H9 (cell line): ENCODE results near the gene CCDC182. TPM values are rescaled to one million over a fixed set of nuclear protein-coding genes. Genes with fewer than 3 reads are reported as not detected.

Experiments
- DNase-seq: peaks from one replicate; pipeline ENCODE4 v3.0.0-alpha.2; 2017
- H2AFZ ChIP-seq: one replicate; pipeline ENCODE4 v1.6.1; 2013; ENCODE audit warnings: mild to moderate bottlenecking, low read length, control low read depth, moderate library complexity
- H2AK5ac ChIP-seq: 2 replicates; pipeline ENCODE4 v1.6.1; 2013; ENCODE audit warnings: low read length, control low read depth, mixed read lengths; ENCODE audit not compliant: insufficient read length
- H2BK120ac ChIP-seq: one replicate; pipeline ENCODE4 v1.6.1; 2013; ENCODE audit warnings: low read depth, mild to moderate bottlenecking, low read length, control low read depth, inconsistent platforms; ENCODE audit not compliant: poor library complexity, severe bottlenecking
- H2BK12ac ChIP-seq: 2 replicates; pipeline ENCODE4 v1.6.1; 2013; ENCODE audit warnings: low read length, control low read depth, mixed read lengths, low read depth; ENCODE audit not compliant: insufficient read length
- H2BK15ac ChIP-seq: 2 replicates; pipeline ENCODE4 v1.6.1; 2013; ENCODE audit warnings: low read depth, low read length, control low read depth
- H2BK20ac ChIP-seq: one replicate; pipeline ENCODE4 v1.6.1; 2013; ENCODE audit warnings: low read depth, mild to moderate bottlenecking, low read length, control low read depth, inconsistent platforms; ENCODE audit not compliant: poor library complexity, severe bottlenecking
- H2BK5ac ChIP-seq: 2 replicates; pipeline ENCODE4 v1.6.1; 2013; ENCODE audit warnings: low read length, control low read depth, mixed read lengths; ENCODE audit not compliant: insufficient read length
- H3K14ac ChIP-seq: 2 replicates; pipeline ENCODE4 v1.6.1; 2013; ENCODE audit warnings: low read length, control low read depth; ENCODE audit not compliant: insufficient read depth
- H3K18ac ChIP-seq: 2 replicates; pipeline ENCODE4 v1.6.1; 2013; ENCODE audit warnings: low read depth, mild to moderate bottlenecking, mixed read lengths, low read length, control low read depth; ENCODE audit not compliant: insufficient read length
- H3K23ac ChIP-seq: 2 replicates; pipeline ENCODE4 v1.6.1; 2013; ENCODE audit warnings: low read length, control low read depth, mixed read lengths, low read depth; ENCODE audit not compliant: insufficient read length
- H3K23me2 ChIP-seq: 2 replicates; pipeline ENCODE4 v1.6.1; 2013; ENCODE audit warnings: low read depth, mild to moderate bottlenecking, mixed read lengths, low read length, control low read depth; ENCODE audit not compliant: insufficient read length, poor library complexity, severe bottlenecking
- H3K27ac ChIP-seq: 2 replicates; pipeline ENCODE4 v1.5.1; 2013; ENCODE audit warnings: low read length, control low read depth, mixed read lengths, low read depth; ENCODE audit not compliant: insufficient read length
- H3K27me3 ChIP-seq: 2 replicates; pipeline ENCODE4 v1.6.1; 2013; ENCODE audit warnings: low read length, control low read depth, inconsistent platforms; ENCODE audit not compliant: insufficient read depth
- H3K4ac ChIP-seq: 2 replicates; pipeline ENCODE4 v1.6.1; 2013; ENCODE audit warnings: low read depth, mild to moderate bottlenecking, control low read depth, inconsistent platforms, low read length, moderate library complexity
- H3K4me1 ChIP-seq: 2 replicates; pipeline ENCODE4 v1.6.1; 2013; ENCODE audit warnings: low read length, control low read depth, inconsistent platforms; ENCODE audit not compliant: insufficient read depth
- H3K4me2 ChIP-seq: 2 replicates; pipeline ENCODE4 v1.6.1; 2013; ENCODE audit warnings: low read length, control low read depth, mixed read lengths; ENCODE audit not compliant: insufficient read length, insufficient read depth
- H3K56ac ChIP-seq: 2 replicates; pipeline ENCODE4 v1.6.1; 2013; ENCODE audit warnings: low read depth, mild to moderate bottlenecking, mixed read lengths, low read length, control low read depth; ENCODE audit not compliant: insufficient read length
- H3K79me1 ChIP-seq: 2 replicates; pipeline ENCODE4 v1.6.1; 2013; ENCODE audit warnings: low read depth, mild to moderate bottlenecking, moderate library complexity, low read length, control low read depth, inconsistent platforms; ENCODE audit not compliant: insufficient read depth, poor library complexity, severe bottlenecking
- H3K79me2 ChIP-seq: 2 replicates; pipeline ENCODE4 v1.6.1; 2013; ENCODE audit warnings: low read length, control low read depth, inconsistent platforms; ENCODE audit not compliant: insufficient read depth
- H3K9ac ChIP-seq: 2 replicates; pipeline ENCODE4 v1.6.1; 2013; ENCODE audit warnings: low read length, control low read depth, mixed read lengths; ENCODE audit not compliant: insufficient read length; ENCODE audit errors: extremely low read depth
- H3K9me3 ChIP-seq: one replicate; pipeline ENCODE4 v1.6.1; 2013; ENCODE audit warnings: low read depth, low read length, inconsistent platforms; ENCODE audit not compliant: control insufficient read depth
- H3T11ph ChIP-seq: one replicate; pipeline ENCODE4 v1.6.1; 2013; ENCODE audit warnings: mild to moderate bottlenecking, low read length, control low read depth, inconsistent platforms
- H4K20me1 ChIP-seq: one replicate; pipeline ENCODE4 v1.6.1; 2013; ENCODE audit not compliant: control insufficient read depth, insufficient read length, insufficient read depth
- H4K5ac ChIP-seq: 2 replicates; pipeline ENCODE4 v1.6.1; 2013; ENCODE audit warnings: low read depth, mild to moderate bottlenecking, mixed read lengths, low read length, control low read depth; ENCODE audit not compliant: insufficient read length
- H4K8ac ChIP-seq: replicated peaks from 2 replicates; pipeline ENCODE4 v1.6.1; 2013; ENCODE audit warnings: low read length, control low read depth, mixed read lengths, low read depth; ENCODE audit not compliant: insufficient read length
- H4K91ac ChIP-seq: 2 replicates; pipeline ENCODE4 v1.6.1; 2013; ENCODE audit warnings: low read depth, mild to moderate bottlenecking, moderate library complexity, mixed read lengths, low read length, control low read depth; ENCODE audit not compliant: insufficient read length
- H3K27ac Mint-ChIP-seq, 3 experiments: 2 replicates in 2 of 3; 3 replicates in 1 of 3; pipeline ENCODE4 v1.8.0; 2020 to 2021; ENCODE audit warnings: mixed read lengths in 3 of 3, mild to moderate bottlenecking in 1 of 3, moderate library complexity in 1 of 3
- H3K27me3 Mint-ChIP-seq: 2 replicates; pipeline ENCODE4 v1.8.0; 2021; ENCODE audit warnings: low read depth, mild to moderate bottlenecking, moderate library complexity, mixed read lengths
- H3K36me3 Mint-ChIP-seq, 3 experiments: 2 replicates in 2 of 3; 3 replicates in 1 of 3; pipeline ENCODE4 v1.8.0; 2020 to 2021; ENCODE audit warnings: low read depth in 3 of 3, mixed read lengths in 3 of 3; ENCODE audit not compliant: insufficient read depth in 1 of 3
- H3K4me1 Mint-ChIP-seq, 2 experiments: 2 replicates each; pipeline ENCODE4 v1.8.0; 2020; ENCODE audit warnings: mixed read lengths in 2 of 2
- H3K4me3 Mint-ChIP-seq, 2 experiments: 2 replicates in 1 of 2; 3 replicates in 1 of 2; pipeline ENCODE4 v1.8.0; 2020 to 2021; ENCODE audit warnings: mild to moderate bottlenecking in 2 of 2, mixed read lengths in 2 of 2, moderate library complexity in 1 of 2
- H3K9me3 Mint-ChIP-seq, 2 experiments: 2 replicates in 1 of 2; 3 replicates in 1 of 2; pipeline ENCODE4 v1.8.0; 2020; ENCODE audit warnings: mild to moderate bottlenecking in 2 of 2, mixed read lengths in 2 of 2, moderate library complexity in 1 of 2
- WGBS: extraction: QIAGEN DNeasy Blood & Tissue Kit; methylation state at CpG from one replicate; pipeline ENCODE4 v1.1.7; 2013; ENCODE audit warnings: missing lambda C conversion rate, low lambda C conversion rate, mixed read lengths; ENCODE audit not compliant: insufficient read length; ENCODE audit errors: extremely low coverage; 5-methylcytosine and 5-hydroxymethylcytosine counted together
- total RNA-seq: library from RNA; stranded (reverse); gene quantifications from 2 replicates; pipeline ENCODE4 v1.2.1, GENCODE V29; 2021
- TF ChIP-seq, protein P1 (sequence below): fragments of 200-600 bp; sonication (generic); conservative IDR thresholded peaks from 3 replicates; pipeline ENCODE4 v1.8.0; 2021; ENCODE audit warnings: antibody characterized with exemption, mild to moderate bottlenecking

The CCDC182 gene
- total RNA-seq, 1 experiment from 2014 or later: not detected

DNA sequence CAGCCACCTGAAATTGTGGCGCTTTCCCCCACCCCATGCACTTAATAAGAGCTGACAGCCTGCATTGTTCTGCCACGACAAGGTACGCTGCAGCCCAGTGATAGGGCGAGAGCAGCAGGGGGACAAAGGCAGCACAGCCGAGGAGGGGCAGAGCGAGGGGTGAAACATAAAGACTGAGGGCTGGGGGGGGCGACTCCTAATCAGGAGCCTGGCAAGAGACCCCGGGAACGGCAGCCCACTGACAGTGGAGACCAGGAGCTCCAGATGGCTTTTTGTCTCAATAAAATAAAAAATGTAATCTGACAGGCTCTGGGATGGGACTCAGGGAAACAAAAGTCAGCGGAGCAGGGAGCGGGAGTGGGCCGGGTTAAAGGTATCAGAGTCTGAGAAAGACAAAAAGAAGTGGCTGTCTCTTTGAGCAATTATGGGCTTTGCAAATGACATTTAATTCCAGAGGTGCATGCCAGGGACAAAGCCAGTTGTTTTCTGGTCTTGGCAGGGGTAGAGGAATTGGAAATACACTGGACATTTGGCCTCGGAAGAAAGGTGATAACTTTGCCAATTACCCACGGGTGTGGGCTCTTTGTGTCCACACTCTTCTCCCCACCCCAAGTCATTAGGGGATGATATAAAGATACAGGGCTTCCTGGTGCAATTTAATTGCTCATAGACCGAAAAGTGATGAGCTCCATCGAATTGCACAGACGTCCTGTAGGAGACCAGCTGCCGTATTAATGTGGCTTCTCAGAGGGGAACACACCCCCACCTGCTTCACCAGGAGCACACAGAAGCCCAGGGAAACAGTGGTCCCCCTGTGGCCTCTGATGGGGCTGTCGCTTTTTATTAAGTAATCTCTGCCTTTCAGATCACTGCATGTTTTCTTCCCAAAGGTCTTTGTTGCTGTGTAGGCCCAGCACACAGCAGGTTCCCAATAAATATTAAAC, 17.6 kb upstream of the CCDC182 start:
- Histone ChIP-seq H2BK20ac (no peak overlapping the region), H4K20me1 (no peaks in the 10 kb centered on the region), H2BK15ac (no peak overlapping the region), H3K4me1 (no peaks in the 10 kb centered on the region; the same call in 1 of the 2 replicates), H3K9me3 (no peaks in the 10 kb centered on the region), H4K91ac (no peak overlapping the region), H3K18ac (no peak overlapping the region), H4K8ac (no peak overlapping the region), H3K56ac (no peak overlapping the region), H3K27me3 (no peaks in the 10 kb centered on the region), H3K23ac (no peak overlapping the region), H2AFZ (no peak overlapping the region), H3K14ac (no peak overlapping the region), H2BK12ac (no peak overlapping the region), H3K27ac (no peak overlapping the region), H2BK5ac (no peak overlapping the region), H3K79me1 (no peaks in the 10 kb centered on the region), H3K4ac (no peak overlapping the region), H2BK120ac (no peak overlapping the region), H3K79me2 (no peaks in the 10 kb centered on the region), H2AK5ac (no peak overlapping the region), H3K9ac (no peak overlapping the region), H3K4me2 (no peak overlapping the region), H3K23me2 (no peaks in the 10 kb centered on the region), H3T11ph (no peak overlapping the region), H4K5ac (no peak overlapping the region)
- H3K4me3 Mint-ChIP-seq: peak overlapping the region in 1 of 2 experiments; percentile 8; a peak in 2 of 5 replicates
- DNase-seq: peak; percentile 53
- no peaks in the 10 kb centered on the region for H3K9me3 Mint-ChIP-seq
- H3K4me1 Mint-ChIP-seq: peaks cover 20 to 38% of the 10 kb centered on the region in 2 experiments
- WGBS: no CpG with 5 or more reads among the region's 19 CpGs
- TF ChIP-seq, protein P1, sequence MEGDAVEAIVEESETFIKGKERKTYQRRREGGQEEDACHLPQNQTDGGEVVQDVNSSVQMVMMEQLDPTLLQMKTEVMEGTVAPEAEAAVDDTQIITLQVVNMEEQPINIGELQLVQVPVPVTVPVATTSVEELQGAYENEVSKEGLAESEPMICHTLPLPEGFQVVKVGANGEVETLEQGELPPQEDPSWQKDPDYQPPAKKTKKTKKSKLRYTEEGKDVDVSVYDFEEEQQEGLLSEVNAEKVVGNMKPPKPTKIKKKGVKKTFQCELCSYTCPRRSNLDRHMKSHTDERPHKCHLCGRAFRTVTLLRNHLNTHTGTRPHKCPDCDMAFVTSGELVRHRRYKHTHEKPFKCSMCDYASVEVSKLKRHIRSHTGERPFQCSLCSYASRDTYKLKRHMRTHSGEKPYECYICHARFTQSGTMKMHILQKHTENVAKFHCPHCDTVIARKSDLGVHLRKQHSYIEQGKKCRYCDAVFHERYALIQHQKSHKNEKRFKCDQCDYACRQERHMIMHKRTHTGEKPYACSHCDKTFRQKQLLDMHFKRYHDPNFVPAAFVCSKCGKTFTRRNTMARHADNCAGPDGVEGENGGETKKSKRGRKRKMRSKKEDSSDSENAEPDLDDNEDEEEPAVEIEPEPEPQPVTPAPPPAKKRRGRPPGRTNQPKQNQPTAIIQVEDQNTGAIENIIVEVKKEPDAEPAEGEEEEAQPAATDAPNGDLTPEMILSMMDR: no peak
- peaks cover 10% of the 10 kb centered on the region for H3K27me3 Mint-ChIP-seq
- H3K36me3 Mint-ChIP-seq: no peaks in the 10 kb centered on the region; a peak in 1 of 7 replicates
- peak overlapping the region in 2 of 3 experiments; percentile 22 to 61; a peak in 2 of 7 replicates for H3K27ac Mint-ChIP-seq
